ENCODE results near the gene GALM. TPM values are rescaled to one million over a fixed set of nuclear protein-coding genes. Genes with fewer than 3 reads are reported as not detected.

GALM gene
- total RNA-seq, 2 experiments from 2014 or later: 31.3 to 31.9 TPM

- CTCF ChIA-PET: interaction anchor here (0.6 kb wide), 2 partner anchors 12 to 36 kb away, joined by 4 read pairs; no protein-coding TSS in a partner anchor
- peaks cover 23% of the 10 kb centered on the region for H3K36me3 Mint-ChIP-seq (ENCODE audit: low read depth)
These were observed 53.8 kb downstream of the GALM start for GRCh38 chr2:38719706-38720105.

GRCh38 chr2:38720613-38721241 lies 54.8 kb downstream of the GALM start:
- H3K4me1 Mint-ChIP-seq (ENCODE audit: low read depth): peaks cover 65% of the 10 kb centered on the region
- CTCF ChIA-PET: interaction anchor here (0.8 to 10.8 kb wide), 4 partner anchors 57 to 141 kb away, joined by 3 to 178 read pairs (median 78); partner anchors contain the start of gene HNRNPLL
- H3K36me3 Mint-ChIP-seq (ENCODE audit: low read depth): peaks cover 22% of the 10 kb centered on the region
- intact Hi-C loops (cut with micrococcal nuclease): loop anchor here (5.0 kb wide), 1 partner anchor 403 kb away; no protein-coding TSS in a partner anchor
- peak overlapping the region; percentile 11 for H3K4me3 Mint-ChIP-seq
- DNase-seq: no peak
- peak overlapping the region; percentile 86 for H3K27ac Mint-ChIP-seq
- H3K9me3 Mint-ChIP-seq: peaks cover 8% of the 10 kb centered on the region
- H3K27me3 Mint-ChIP-seq (ENCODE audit: low read depth): no peaks in the 10 kb centered on the region

More at GRCh38 chr2:38719706-38720105, 53.8 kb downstream of the GALM start:
- H3K4me1 Mint-ChIP-seq (ENCODE audit: low read depth): peaks cover 67% of the 10 kb centered on the region
- H3K27ac Mint-ChIP-seq: no peak overlapping the region
- H3K4me3 Mint-ChIP-seq: no peak overlapping the region
- no peaks in the 10 kb centered on the region for H3K27me3 Mint-ChIP-seq (ENCODE audit: low read depth)
- DNase-seq: no peak
- peaks cover 8% of the 10 kb centered on the region for H3K9me3 Mint-ChIP-seq
- intact Hi-C loops (cut with micrococcal nuclease): loop anchor here (5.0 kb wide), 1 partner anchor 402 kb away; no protein-coding TSS in a partner anchor

GRCh38 chr2:38722271-38723061 lies 56.6 kb downstream of the GALM start:
- Mint-ChIP-seq H3K4me1 (ENCODE audit: low read depth) (peaks cover 61% of the 10 kb centered on the region), H3K4me3 (peak overlapping the region; percentile 56), H3K27me3 (ENCODE audit: low read depth) (no peaks in the 10 kb centered on the region), H3K36me3 (ENCODE audit: low read depth) (peaks cover 22% of the 10 kb centered on the region), H3K9me3 (peaks cover 8% of the 10 kb centered on the region), H3K27ac (peak overlapping the region; percentile 92)
- DNase-seq: peak; percentile 82
- intact Hi-C loops (cut with micrococcal nuclease): loop anchor here (1.0 to 5.0 kb wide), 10 partner anchors 13 to 405 kb away; no protein-coding TSS in a partner anchor
- CTCF ChIA-PET: interaction anchor here (0.5 to 10.8 kb wide), 12 partner anchors 14 to 143 kb away, joined by 3 to 178 read pairs (median 6); partner anchors contain the start of gene HNRNPLL

GRCh38 chr2:38723173-38723572 lies 57.3 kb downstream of the GALM start:
- CTCF ChIA-PET: interaction anchor here (0.5 to 10.8 kb wide), 18 partner anchors 11 to 188 kb away, joined by 3 to 178 read pairs (median 4); partner anchors contain the start of gene HNRNPLL
- peaks cover 61% of the 10 kb centered on the region for H3K4me1 Mint-ChIP-seq (ENCODE audit: low read depth)
- peaks cover 20% of the 10 kb centered on the region for H3K36me3 Mint-ChIP-seq (ENCODE audit: low read depth)
- H3K27me3 Mint-ChIP-seq (ENCODE audit: low read depth): no peaks in the 10 kb centered on the region
- H3K27ac Mint-ChIP-seq: peak overlapping the region; percentile 92
- peaks cover 8% of the 10 kb centered on the region for H3K9me3 Mint-ChIP-seq
- peak overlapping the region; percentile 56 for H3K4me3 Mint-ChIP-seq
- intact Hi-C loops (cut with micrococcal nuclease): loop anchor here (1.0 to 5.0 kb wide), 5 partner anchors 32 to 406 kb away; no protein-coding TSS in a partner anchor
- DNase-seq: peak; percentile 63

- Mint-ChIP-seq H3K4me3 (no peak overlapping the region), H3K36me3 (ENCODE audit: low read depth) (peaks cover 15% of the 10 kb centered on the region), H3K27me3 (ENCODE audit: low read depth) (no peaks in the 10 kb centered on the region), H3K9me3 (no peaks in the 10 kb centered on the region), H3K27ac (no peak overlapping the region), H3K4me1 (ENCODE audit: low read depth) (peaks cover 32% of the 10 kb centered on the region)
- DNase-seq: no peak
- intact Hi-C loops (cut with micrococcal nuclease): no loop called here
- CTCF ChIA-PET: interaction anchor here (2.5 to 10.8 kb wide), 4 partner anchors 15 to 163 kb away, joined by 9 to 178 read pairs (median 101); partner anchors contain the start of gene HNRNPLL
These were observed 61.7 kb downstream of the GALM start for GRCh38 chr2:38727661-38728060.

- H3K4me1 Mint-ChIP-seq (ENCODE audit: low read depth): peaks cover 21% of the 10 kb centered on the region
- H3K27ac Mint-ChIP-seq: no peak overlapping the region
- no peaks in the 10 kb centered on the region for H3K9me3 Mint-ChIP-seq
- peaks cover 19% of the 10 kb centered on the region for H3K36me3 Mint-ChIP-seq (ENCODE audit: low read depth)
- H3K27me3 Mint-ChIP-seq (ENCODE audit: low read depth): no peaks in the 10 kb centered on the region
- intact Hi-C loops (cut with micrococcal nuclease): loop anchor here (1.0 kb wide), 1 partner anchor 16 kb away; no protein-coding TSS in a partner anchor
- no peak for DNase-seq
- no peak overlapping the region for H3K4me3 Mint-ChIP-seq
- CTCF ChIA-PET: interaction anchor here (0.7 to 10.8 kb wide), 5 partner anchors 14 to 351 kb away, joined by 4 to 178 read pairs (median 50); partner anchors contain the start of gene HNRNPLL
These were observed 62.8 kb downstream of the GALM start for GRCh38 chr2:38728694-38729093.

- DNase-seq: no peak
- Mint-ChIP-seq H3K4me1 (ENCODE audit: low read depth) (peaks cover 2% of the 10 kb centered on the region), H3K27ac (no peak overlapping the region), H3K36me3 (ENCODE audit: low read depth) (peaks cover 22% of the 10 kb centered on the region), H3K9me3 (no peaks in the 10 kb centered on the region), H3K27me3 (ENCODE audit: low read depth) (no peaks in the 10 kb centered on the region), H3K4me3 (no peak overlapping the region)
- intact Hi-C loops (cut with micrococcal nuclease): loop anchor here (1.0 kb wide), 1 partner anchor 9 kb away; no protein-coding TSS in a partner anchor
- CTCF ChIA-PET: interaction anchor here (0.6 to 6.5 kb wide), 5 partner anchors 11 to 194 kb away, joined by 3 to 50 read pairs (median 9); no protein-coding TSS in a partner anchor
These were observed 65.2 kb downstream of the GALM start for GRCh38 chr2:38731090-38731489.

- Mint-ChIP-seq H3K27ac (no peak overlapping the region), H3K4me3 (no peak overlapping the region), H3K36me3 (ENCODE audit: low read depth) (peaks cover 22% of the 10 kb centered on the region), H3K27me3 (ENCODE audit: low read depth) (no peaks in the 10 kb centered on the region), H3K4me1 (ENCODE audit: low read depth) (peaks cover 2% of the 10 kb centered on the region), H3K9me3 (no peaks in the 10 kb centered on the region)
- DNase-seq: no peak
- CTCF ChIA-PET: interaction anchor here (0.6 to 6.5 kb wide), 9 partner anchors 10 to 195 kb away, joined by 3 to 50 read pairs (median 4); no protein-coding TSS in a partner anchor
- intact Hi-C loops (cut with micrococcal nuclease): loop anchor here (1.0 kb wide), 1 partner anchor 9 kb away; no protein-coding TSS in a partner anchor
These were observed 65.8 kb downstream of the GALM start for GRCh38 chr2:38731684-38732221.

GRCh38 chr2:38733300-38733971 lies 67.5 kb downstream of the GALM start:
- intact Hi-C loops (cut with micrococcal nuclease): no loop called here
- peaks cover 26% of the 10 kb centered on the region for H3K36me3 Mint-ChIP-seq (ENCODE audit: low read depth)
- no peaks in the 10 kb centered on the region for H3K27me3 Mint-ChIP-seq (ENCODE audit: low read depth)
- H3K27ac Mint-ChIP-seq: no peak overlapping the region
- H3K4me1 Mint-ChIP-seq (ENCODE audit: low read depth): peaks cover 10% of the 10 kb centered on the region
- H3K4me3 Mint-ChIP-seq: no peak overlapping the region
- CTCF ChIA-PET: interaction anchor here (0.6 to 12.0 kb wide), 11 partner anchors 9 to 357 kb away, joined by 3 to 109 read pairs (median 4); no protein-coding TSS in a partner anchor
- H3K9me3 Mint-ChIP-seq: no peaks in the 10 kb centered on the region
- DNase-seq: no peak

- Mint-ChIP-seq H3K4me1 (ENCODE audit: low read depth) (peaks cover 15% of the 10 kb centered on the region), H3K27ac (no peak overlapping the region), H3K36me3 (ENCODE audit: low read depth) (peaks cover 33% of the 10 kb centered on the region), H3K27me3 (ENCODE audit: low read depth) (no peaks in the 10 kb centered on the region), H3K9me3 (no peaks in the 10 kb centered on the region), H3K4me3 (no peak overlapping the region)
- CTCF ChIA-PET: interaction anchor here (0.5 to 12.0 kb wide), 10 partner anchors 9 to 358 kb away, joined by 3 to 109 read pairs (median 4); no protein-coding TSS in a partner anchor
- DNase-seq: no peak
- intact Hi-C loops (cut with micrococcal nuclease): no loop called here
These were observed 68.6 kb downstream of the GALM start for GRCh38 chr2:38734299-38735058.

- Mint-ChIP-seq H3K36me3 (ENCODE audit: low read depth) (peaks cover 34% of the 10 kb centered on the region), H3K27me3 (ENCODE audit: low read depth) (no peaks in the 10 kb centered on the region), H3K27ac (no peak overlapping the region), H3K4me1 (ENCODE audit: low read depth) (peaks cover 22% of the 10 kb centered on the region), H3K9me3 (no peaks in the 10 kb centered on the region), H3K4me3 (no peak overlapping the region)
- CTCF ChIA-PET: interaction anchor here (12.0 kb wide), 1 partner anchor 200 kb away, joined by 109 read pairs; no protein-coding TSS in a partner anchor
- intact Hi-C loops (cut with micrococcal nuclease): no loop called here
- DNase-seq: no peak
These were observed 70.0 kb downstream of the GALM start for GRCh38 chr2:38735999-38736320.
